HG03159 (cell line): ENCODE measurements around the gene TMEM115.

Source experiments
- ATAC-seq: cut with Tn5 transposase; IDR thresholded peaks from one replicate; pipeline ENCODE4 v1.9.1; 2021; ENCODE audit warnings: mild to moderate bottlenecking, moderate library complexity; ENCODE audit not compliant: unreplicated experiment

Gene TMEM115

GRCh38 chr3:50354186-50354764, 5.0 kb downstream of the TMEM115 start:
- no peak for ATAC-seq

- no peak for ATAC-seq
Observed at GRCh38 chr3:50353245-50354004, 5.9 kb downstream of the TMEM115 start.

GRCh38 chr3:50352781-50353180, 6.5 kb downstream of the TMEM115 start:
- no peak for ATAC-seq

GRCh38 chr3:50351323-50351697, 8.0 kb downstream of the TMEM115 start:
- ATAC-seq: no peak

GRCh38 chr3:50350527-50351322, 8.6 kb downstream of the TMEM115 start, which contains the start of the genes CYB561D2 and NPRL2:
CYB561D2 (plus strand) TSS chr3:50350862; CDS start chr3:50351434, 572 bp downstream.
NPRL2 (minus strand) TSS chr3:50350775; CDS start chr3:50350652, 123 bp downstream.
- peak; percentile 86 for ATAC-seq

GRCh38 chr3:50350213-50350526, 9.2 kb downstream of the TMEM115 start:
- no peak for ATAC-seq

GRCh38 chr3:50347187-50347813, 12.0 kb downstream of the TMEM115 start:
- ATAC-seq: no peak

GRCh38 chr3:50345586-50346234, 13.6 kb downstream of the TMEM115 start, which contains the start of gene ZMYND10:
ZMYND10 (minus strand) TSS chr3:50345732; CDS start chr3:50345579, 153 bp downstream.
- no peak for ATAC-seq

GRCh38 chr3:50345008-50345407, 14.3 kb downstream of the TMEM115 start:
- ATAC-seq: no peak

- no peak for ATAC-seq
Observed at GRCh38 chr3:50342813-50343633, 16.3 kb downstream of the TMEM115 start.

- ATAC-seq: no peak
Observed at GRCh38 chr3:50341996-50342650, 17.2 kb downstream of the TMEM115 start.

- no peak for ATAC-seq
Observed at GRCh38 chr3:50341537-50341936, 17.8 kb downstream of the TMEM115 start.

GRCh38 chr3:50340448-50341329, 18.6 kb downstream of the TMEM115 start, which contains the start of gene RASSF1:
RASSF1 (minus strand) TSS chr3:50340836; CDS start chr3:50340805, 31 bp downstream.
- ATAC-seq: no peak

GRCh38 chr3:50340147-50340447, 19.2 kb downstream of the TMEM115 start:
- no peak for ATAC-seq

GRCh38 chr3:50339485-50340146, 19.7 kb downstream of the TMEM115 start:
- no peak for ATAC-seq

- ATAC-seq: no peak
Observed at GRCh38 chr3:50338965-50339364, 20.4 kb downstream of the TMEM115 start.

- ATAC-seq: peak; percentile 77
Observed at GRCh38 chr3:50337175-50337861, 22.0 kb downstream of the TMEM115 start.
